CD14-positive monocyte (primary cell): ENCODE data around the gene MYB. TPM values are rescaled to one million over a fixed set of nuclear protein-coding genes. Genes with fewer than 3 reads are reported as not detected.

Experiments used
- DNase-seq, 3 donors: peaks; one replicate each; pipeline ENCODE4 v3.0.0-alpha.2; 2011 to 2022
- H2AFZ ChIP-seq: 2 replicates; pipeline ENCODE4 v1.6.0; 2012; ENCODE audit warnings: mild to moderate bottlenecking, low read depth, low read length, inconsistent platforms; ENCODE audit not compliant: insufficient read depth, poor library complexity, severe bottlenecking
- H3K27ac ChIP-seq, 2 donors: 1 replicate in 1 of 2; 2 replicates in 1 of 2; pipeline ENCODE4 v1.5.1; 2012 to 2013; ENCODE audit warnings: low read length in 2 of 2, control low read depth in 1 of 2, inconsistent platforms in 1 of 2, low read depth in 1 of 2, mild to moderate bottlenecking in 1 of 2
- H3K27me3 ChIP-seq, 2 donors: one replicate each; pipeline versions ENCODE4 v1.6.0 to v1.6.1; 2011 to 2013; ENCODE audit warnings: low read length in 2 of 2; ENCODE audit not compliant: control insufficient read depth in 2 of 2, insufficient read depth in 2 of 2
- H3K36me3 ChIP-seq, 2 donors: replicated peaks in 1 of 2; 1 replicate in 1 of 2; 2 replicates in 1 of 2; pipeline versions ENCODE4 v1.5.1 to v1.6.1; 2012 to 2013; ENCODE audit warnings: low read length in 2 of 2, control low read depth in 1 of 2, inconsistent platforms in 1 of 2, mild to moderate bottlenecking in 1 of 2; ENCODE audit not compliant: insufficient read depth in 2 of 2, control insufficient read depth in 1 of 2
- H3K4me1 ChIP-seq, 2 donors: 1 replicate in 1 of 2; 2 replicates in 1 of 2; pipeline versions ENCODE4 v1.5.1 to v1.6.1; 2012 to 2013; ENCODE audit warnings: low read length in 2 of 2, control low read depth in 1 of 2, inconsistent platforms in 1 of 2, mild to moderate bottlenecking in 1 of 2, moderate library complexity in 1 of 2; ENCODE audit not compliant: insufficient read depth in 2 of 2, control insufficient read depth in 1 of 2
- H3K4me2 ChIP-seq: replicated peaks from 2 replicates; pipeline ENCODE3; 2012; ENCODE audit warnings: low read length, moderate library complexity, mild to moderate bottlenecking; ENCODE audit not compliant: poor library complexity, severe bottlenecking; ENCODE audit errors: extremely low read depth
- H3K4me3 ChIP-seq, 3 experiments: fragments of 200-600 bp in 1 of 3; sonication (generic) in 1 of 3; replicated peaks in 1 of 3; 1 replicate in 2 of 3; 2 replicates in 1 of 3; pipeline ENCODE4 v1.5.1; 2011 to 2013; ENCODE audit warnings: low read length in 3 of 3, mild to moderate bottlenecking in 3 of 3, control low read depth in 2 of 3, low read depth in 2 of 3, inconsistent platforms in 1 of 3, moderate library complexity in 1 of 3
- H3K79me2 ChIP-seq: 2 replicates; pipeline ENCODE4 v1.6.0; 2012; ENCODE audit warnings: mild to moderate bottlenecking, control low read depth, inconsistent platforms, low read length, moderate library complexity; ENCODE audit not compliant: insufficient read depth
- H3K9ac ChIP-seq: 2 replicates; pipeline ENCODE4 v1.6.0; 2017; ENCODE audit warnings: low read length, mild to moderate bottlenecking; ENCODE audit not compliant: insufficient read depth, poor library complexity, severe bottlenecking
- H3K9me3 ChIP-seq, 2 donors: replicated peaks in 1 of 2; 1 replicate in 1 of 2; 2 replicates in 1 of 2; pipeline versions ENCODE4 v1.5.1 to v1.6.1; 2012 to 2013; ENCODE audit warnings: low read length in 2 of 2, control low read depth in 1 of 2; ENCODE audit not compliant: control insufficient read depth in 1 of 2, insufficient read depth in 1 of 2
- H4K20me1 ChIP-seq: 2 replicates; pipeline ENCODE4 v1.6.0; 2012; ENCODE audit warnings: mild to moderate bottlenecking, low read length, control low read depth, moderate library complexity; ENCODE audit not compliant: insufficient read depth
- H3K27ac Mint-ChIP-seq, 7 donors: one replicate each; pipeline ENCODE4 v1.8.0; 2020; ENCODE audit warnings: mild to moderate bottlenecking in 7 of 7, mixed read lengths in 7 of 7, moderate library complexity in 6 of 7, inconsistent platforms in 2 of 7
- H3K27me3 Mint-ChIP-seq, 3 donors: one replicate each; pipeline ENCODE4 v1.8.0; 2021 to 2022; ENCODE audit warnings: low read depth in 3 of 3, mild to moderate bottlenecking in 3 of 3, mixed read lengths in 3 of 3, moderate library complexity in 3 of 3, inconsistent platforms in 1 of 3
- H3K36me3 Mint-ChIP-seq, 2 donors: one replicate each; pipeline ENCODE4 v1.8.0; 2020; ENCODE audit warnings: mixed read lengths in 2 of 2, inconsistent platforms in 1 of 2, mild to moderate bottlenecking in 1 of 2
- H3K4me1 Mint-ChIP-seq: one replicate; pipeline ENCODE4 v1.8.0; 2020; ENCODE audit warnings: mild to moderate bottlenecking, mixed read lengths
- H3K4me3 Mint-ChIP-seq, 2 donors: one replicate each; pipeline ENCODE4 v1.8.0; 2020; ENCODE audit warnings: mild to moderate bottlenecking in 2 of 2, mixed read lengths in 2 of 2, moderate library complexity in 1 of 2
- H3K9me3 Mint-ChIP-seq, 7 donors: one replicate each; pipeline ENCODE4 v1.8.0; 2020 to 2022; ENCODE audit warnings: mixed read lengths in 7 of 7, mild to moderate bottlenecking in 6 of 7, moderate library complexity in 6 of 7, inconsistent platforms in 2 of 7
- CTCF ChIP-seq: fragments of 200-600 bp; IDR thresholded peaks from one replicate; pipeline ENCODE4 v1.8.0; 2022; ENCODE audit warnings: antibody characterized with exemption, mild to moderate bottlenecking
- WGBS: methylation state at CpG from one replicate; pipeline ENCODE4 v1.1.5; 2013; ENCODE audit warnings: missing lambda C conversion rate; ENCODE audit not compliant: insufficient coverage; 5-methylcytosine and 5-hydroxymethylcytosine counted together
- intact Hi-C, 2 donors: fragments of 100-400 bp; cut with micrococcal nuclease; formaldehyde crosslinking; loops; one replicate each; pipeline versions ENCODE4 v1.15.0 to v1.15.1; 2023
- polyA plus RNA-seq, 3 donors: library from polyadenylated mRNA; depleted of rRNA in 1 of 3; unstranded in 2 of 3; stranded (reverse) in 1 of 3; fragments of 300-500 nt in 2 of 3; fragments of >200 nt in 1 of 3; fragmentation: Illumina TruSeq in 2 of 3; gene quantifications; 1 replicate in 2 of 3; 2 replicates in 1 of 3; pipeline ENCODE4 v1.2.3, GENCODE V29; 2012 to 2021

Gene MYB
- polyA plus RNA-seq, 3 donors, result 1.5 to 2.2 (median 1.7) TPM

- no peak overlapping the region for H3K4me3 ChIP-seq
- H3K27me3 Mint-ChIP-seq, result peaks cover 0 to 1% (median 0%) of the 10 kb centered on the region in 3 donors
- H3K4me3 Mint-ChIP-seq, result no peak overlapping the region
- no peaks in the 10 kb centered on the region for H3K27me3 ChIP-seq
- no peaks in the 10 kb centered on the region for H3K36me3 Mint-ChIP-seq
- no peaks in the 10 kb centered on the region for H3K9me3 ChIP-seq
- WGBS, result no CpG with 5 or more reads among the region's 3 CpGs
- no peak overlapping the region for H3K4me2 ChIP-seq
- H2AFZ ChIP-seq, result peak overlapping the region; percentile 29
- H3K4me1 ChIP-seq, result peaks cover 32 to 34% of the 10 kb centered on the region in 2 donors
- H3K4me1 Mint-ChIP-seq, result peaks cover 50% of the 10 kb centered on the region
- no peak for TF ChIP-seq CTCF
- no peaks in the 10 kb centered on the region for H3K79me2 ChIP-seq
- intact Hi-C loops, result no loop called here
- DNase-seq, result no peak
- peak overlapping the region in 1 of 2 donors; percentile 33 for H3K27ac ChIP-seq
- no peaks in the 10 kb centered on the region for H3K36me3 ChIP-seq
- no peaks in the 10 kb centered on the region for H4K20me1 ChIP-seq
- no peaks in the 10 kb centered on the region for H3K9me3 Mint-ChIP-seq
- no peak overlapping the region for H3K9ac ChIP-seq
- H3K27ac Mint-ChIP-seq, result peak overlapping the region in 6 of 7 donors; percentile 7 to 88 (median 78)
Observed at GRCh38 chr6:135230711-135231468, 49.8 kb downstream of the MYB start.

GRCh38 chr6:135231469-135231844 lies 50.3 kb downstream of the MYB start:
- Histone ChIP-seq H3K79me2 (no peaks in the 10 kb centered on the region), H3K4me2 (no peak overlapping the region), H3K27me3 (no peaks in the 10 kb centered on the region), H3K4me1 (peaks cover 34 to 39% of the 10 kb centered on the region in 2 donors), H3K36me3 (no peaks in the 10 kb centered on the region), H3K9ac (no peak overlapping the region), H3K27ac (peak overlapping the region in 1 of 2 donors; percentile 33), H2AFZ (peak overlapping the region; percentile 29), H4K20me1 (no peaks in the 10 kb centered on the region), H3K9me3 (no peaks in the 10 kb centered on the region), H3K4me3 (no peak overlapping the region)
- peak in 1 of 3 donors; percentile 19 for DNase-seq
- Mint-ChIP-seq H3K36me3 (no peaks in the 10 kb centered on the region), H3K27me3 (peaks cover 0 to 1% (median 0%) of the 10 kb centered on the region in 3 donors), H3K4me3 (no peak overlapping the region), H3K27ac (peak overlapping the region in 6 of 7 donors; percentile 7 to 88 (median 78)), H3K9me3 (no peaks in the 10 kb centered on the region), H3K4me1 (peaks cover 55% of the 10 kb centered on the region)
- no CpG with 5 or more reads among the region's 1 CpG for WGBS
- no peak for TF ChIP-seq CTCF
- intact Hi-C loops, result no loop called here
